IPS-15b (cell line): ENCODE results near the gene PPP2R2B.

Experiments
- H3K27me3 ChIP-seq: one replicate; pipeline ENCODE4 v1.6.1; 2013; ENCODE audit warnings: low read length; ENCODE audit not compliant: control insufficient read depth, insufficient read depth
- H3K36me3 ChIP-seq: one replicate; pipeline ENCODE4 v1.6.1; 2013; ENCODE audit warnings: low read length; ENCODE audit not compliant: control insufficient read depth, insufficient read depth
- H3K4me1 ChIP-seq: one replicate; pipeline ENCODE4 v1.6.1; 2013; ENCODE audit warnings: mild to moderate bottlenecking, low read length; ENCODE audit not compliant: control insufficient read depth, insufficient read depth
- H3K4me3 ChIP-seq: one replicate; pipeline ENCODE4 v1.5.1; 2013; ENCODE audit warnings: low read depth, low read length
- H3K9ac ChIP-seq: one replicate; pipeline ENCODE4 v1.6.1; 2013; ENCODE audit warnings: low read depth, mild to moderate bottlenecking, low read length
- H3K9me3 ChIP-seq: one replicate; pipeline ENCODE4 v1.6.1; 2013; ENCODE audit warnings: mild to moderate bottlenecking, low read length; ENCODE audit not compliant: control insufficient read depth, insufficient read depth

PPP2R2B gene

GRCh38 chr5:146726020-146726419 is 152.5 kb downstream of the PPP2R2B start:
- H3K36me3 ChIP-seq: no peaks in the 10 kb centered on the region
- no peaks in the 10 kb centered on the region for H3K27me3 ChIP-seq
- H3K4me3 ChIP-seq: no peak overlapping the region
- no peaks in the 10 kb centered on the region for H3K4me1 ChIP-seq
- H3K9me3 ChIP-seq: peaks cover 13% of the 10 kb centered on the region
- no peak overlapping the region for H3K9ac ChIP-seq

GRCh38 chr5:146725025-146725424 is 153.5 kb downstream of the PPP2R2B start:
- Histone ChIP-seq H3K9me3 (peaks cover 4% of the 10 kb centered on the region), H3K36me3 (no peaks in the 10 kb centered on the region), H3K4me1 (no peaks in the 10 kb centered on the region), H3K4me3 (no peak overlapping the region), H3K27me3 (no peaks in the 10 kb centered on the region), H3K9ac (no peak overlapping the region)

- H3K9me3 ChIP-seq: no peaks in the 10 kb centered on the region
- no peaks in the 10 kb centered on the region for H3K36me3 ChIP-seq
- no peak overlapping the region for H3K9ac ChIP-seq
- H3K4me1 ChIP-seq: no peaks in the 10 kb centered on the region
- no peak overlapping the region for H3K4me3 ChIP-seq
- no peaks in the 10 kb centered on the region for H3K27me3 ChIP-seq
Measured at GRCh38 chr5:146722361-146722779, 156.2 kb downstream of the PPP2R2B start.

GRCh38 chr5:146721073-146721815 is 157.3 kb downstream of the PPP2R2B start:
- H3K4me3 ChIP-seq: no peak overlapping the region
- no peaks in the 10 kb centered on the region for H3K9me3 ChIP-seq
- no peaks in the 10 kb centered on the region for H3K27me3 ChIP-seq
- no peak overlapping the region for H3K9ac ChIP-seq
- no peaks in the 10 kb centered on the region for H3K4me1 ChIP-seq
- no peaks in the 10 kb centered on the region for H3K36me3 ChIP-seq

- H3K4me1 ChIP-seq: no peaks in the 10 kb centered on the region
- no peaks in the 10 kb centered on the region for H3K9me3 ChIP-seq
- no peaks in the 10 kb centered on the region for H3K36me3 ChIP-seq
- H3K27me3 ChIP-seq: no peaks in the 10 kb centered on the region
- no peak overlapping the region for H3K4me3 ChIP-seq
- no peak overlapping the region for H3K9ac ChIP-seq
Measured at GRCh38 chr5:146720107-146720506, 158.4 kb downstream of the PPP2R2B start.

- no peaks in the 10 kb centered on the region for H3K27me3 ChIP-seq
- no peaks in the 10 kb centered on the region for H3K4me1 ChIP-seq
- H3K9ac ChIP-seq: no peak overlapping the region
- H3K9me3 ChIP-seq: no peaks in the 10 kb centered on the region
- no peak overlapping the region for H3K4me3 ChIP-seq
- H3K36me3 ChIP-seq: no peaks in the 10 kb centered on the region
Measured at GRCh38 chr5:146719179-146719578, 159.4 kb downstream of the PPP2R2B start.

- H3K4me3 ChIP-seq: no peak overlapping the region
- no peak overlapping the region for H3K9ac ChIP-seq
- no peaks in the 10 kb centered on the region for H3K9me3 ChIP-seq
- no peaks in the 10 kb centered on the region for H3K36me3 ChIP-seq
- H3K4me1 ChIP-seq: no peaks in the 10 kb centered on the region
- H3K27me3 ChIP-seq: no peaks in the 10 kb centered on the region
Measured at GRCh38 chr5:146718609-146719008, 159.9 kb downstream of the PPP2R2B start.

GRCh38 chr5:146717951-146718350 is 160.6 kb downstream of the PPP2R2B start:
- no peak overlapping the region for H3K4me3 ChIP-seq
- no peaks in the 10 kb centered on the region for H3K27me3 ChIP-seq
- H3K36me3 ChIP-seq: no peaks in the 10 kb centered on the region
- H3K4me1 ChIP-seq: no peaks in the 10 kb centered on the region
- H3K9ac ChIP-seq: no peak overlapping the region
- no peaks in the 10 kb centered on the region for H3K9me3 ChIP-seq

GRCh38 chr5:146716636-146717035 is 161.9 kb downstream of the PPP2R2B start:
- no peaks in the 10 kb centered on the region for H3K9me3 ChIP-seq
- no peaks in the 10 kb centered on the region for H3K27me3 ChIP-seq
- H3K4me3 ChIP-seq: no peak overlapping the region
- H3K36me3 ChIP-seq: no peaks in the 10 kb centered on the region
- no peaks in the 10 kb centered on the region for H3K4me1 ChIP-seq
- H3K9ac ChIP-seq: no peak overlapping the region

GRCh38 chr5:146710348-146710747 is 168.2 kb downstream of the PPP2R2B start:
- Histone ChIP-seq H3K4me3 (no peak overlapping the region), H3K27me3 (no peaks in the 10 kb centered on the region), H3K36me3 (no peaks in the 10 kb centered on the region), H3K4me1 (no peaks in the 10 kb centered on the region), H3K9me3 (no peaks in the 10 kb centered on the region), H3K9ac (no peak overlapping the region)

GRCh38 chr5:146707316-146707715 is 171.2 kb downstream of the PPP2R2B start:
- H3K4me3 ChIP-seq: no peak overlapping the region
- H3K27me3 ChIP-seq: no peaks in the 10 kb centered on the region
- H3K9me3 ChIP-seq: no peaks in the 10 kb centered on the region
- no peaks in the 10 kb centered on the region for H3K4me1 ChIP-seq
- no peak overlapping the region for H3K9ac ChIP-seq
- no peaks in the 10 kb centered on the region for H3K36me3 ChIP-seq

- no peaks in the 10 kb centered on the region for H3K9me3 ChIP-seq
- no peaks in the 10 kb centered on the region for H3K36me3 ChIP-seq
- peaks cover 3% of the 10 kb centered on the region for H3K4me1 ChIP-seq
- no peak overlapping the region for H3K9ac ChIP-seq
- no peaks in the 10 kb centered on the region for H3K27me3 ChIP-seq
- H3K4me3 ChIP-seq: no peak overlapping the region
Measured at GRCh38 chr5:146706321-146706972, 172.1 kb downstream of the PPP2R2B start.
